WTC11 (cell line): ENCODE measurements around the gene TMPRSS2. TPM values are rescaled to one million over a fixed set of nuclear protein-coding genes. Genes with fewer than 3 reads are reported as not detected.
A peak's percentile ranks its signal among the peaks of the same experiment; 100 is the strongest.

ENCODE experiments used
- ATAC-seq: fragments of 200-7000 bp; cut with Tn5 transposase; 2 replicates; pipeline ENCODE4 v1.10.0; 2021; ENCODE audit warnings: mild to moderate bottlenecking, moderate library complexity
- CTCF ChIA-PET: fragments of 300-600 bp; sonication (Branson Sonifier 250); formaldehyde crosslinking; loops from one replicate; lab custom pipeline; 2021; ENCODE audit warnings: antibody characterized with exemption; lab: Charles Lee
- POLR2A ChIA-PET: fragments of 350-600 bp; sonication (Branson Sonifier 250); formaldehyde crosslinking; loops from one replicate; lab custom pipeline; 2021; ENCODE audit warnings: antibody characterized with exemption; lab: Charles Lee
- DNase-seq: peaks from one replicate; pipeline ENCODE4 v3.0.0; 2021; ENCODE audit warnings: low spot score
- H3K27ac Mint-ChIP-seq: 2 replicates; pipeline ENCODE4 v1.8.0; 2021; ENCODE audit warnings: mixed read lengths
- H3K27me3 Mint-ChIP-seq: 2 replicates; pipeline ENCODE4 v1.8.0; 2021; ENCODE audit warnings: low read depth, mild to moderate bottlenecking, moderate library complexity, mixed read lengths
- H3K36me3 Mint-ChIP-seq: 2 replicates; pipeline ENCODE4 v1.8.0; 2021; ENCODE audit warnings: mixed read lengths
- H3K4me1 Mint-ChIP-seq: 2 replicates; pipeline ENCODE4 v1.8.0; 2022; ENCODE audit warnings: mixed read lengths
- H3K4me3 Mint-ChIP-seq: 2 replicates; pipeline ENCODE4 v1.8.0; 2021; ENCODE audit warnings: mild to moderate bottlenecking, moderate library complexity, mixed read lengths
- H3K9me3 Mint-ChIP-seq: 2 replicates; pipeline ENCODE4 v1.8.0; 2021; ENCODE audit warnings: mixed read lengths
- FOXK1 ChIP-seq: sonication (generic); formaldehyde crosslinking; IDR thresholded peaks from 2 replicates; pipeline ENCODE4 v1.8.0; 2022; ENCODE audit warnings: mild to moderate bottlenecking, moderate library complexity, missing genetic modification reagents
- NFYB ChIP-seq: sonication (generic); formaldehyde crosslinking; conservative IDR thresholded peaks from 2 replicates; pipeline ENCODE4 v1.8.0; 2022; ENCODE audit warnings: low read depth, missing genetic modification reagents
- SMAD4 ChIP-seq: sonication (generic); formaldehyde crosslinking; IDR thresholded peaks from 2 replicates; pipeline ENCODE4 v1.8.0; 2022; ENCODE audit warnings: mild to moderate bottlenecking, missing genetic modification reagents
- SP1 ChIP-seq: sonication (generic); formaldehyde crosslinking; conservative IDR thresholded peaks from 2 replicates; pipeline ENCODE4 v1.8.1; 2022; ENCODE audit warnings: missing genetic modification reagents
- ZNF121 ChIP-seq: sonication (generic); formaldehyde crosslinking; IDR thresholded peaks from 2 replicates; pipeline ENCODE4 v1.8.0; 2023; ENCODE audit warnings: missing genetic modification reagents
- ZNF219 ChIP-seq: sonication (generic); formaldehyde crosslinking; IDR thresholded peaks from 2 replicates; pipeline ENCODE4 v1.8.0; 2023; ENCODE audit warnings: missing genetic modification reagents, mild to moderate bottlenecking, borderline replicate concordance
- ZNF232 ChIP-seq: sonication (generic); formaldehyde crosslinking; IDR thresholded peaks from 2 replicates; pipeline ENCODE4 v1.8.0; 2022; ENCODE audit warnings: mild to moderate bottlenecking, missing genetic modification reagents
- total RNA-seq: library from RNA; stranded (reverse); gene quantifications from 3 replicates; pipeline ENCODE4 v1.2.3, GENCODE V29; 2021
- TF ChIP-seq, protein P1 (sequence below): sonication (generic); formaldehyde crosslinking; IDR thresholded peaks from 2 replicates; pipeline ENCODE4 v1.8.1; 2023; ENCODE audit warnings: mild to moderate bottlenecking, missing genetic modification reagents
- TF ChIP-seq, protein P2 (sequence below): sonication (generic); formaldehyde crosslinking; IDR thresholded peaks from 2 replicates; pipeline ENCODE4 v1.8.0; 2022; ENCODE audit warnings: mild to moderate bottlenecking, missing genetic modification reagents
- TF ChIP-seq, protein P3 (sequence below): fragments of 250-450 bp; sonication (Bioruptor Pico); IDR thresholded peaks from 2 replicates; pipeline ENCODE4 v1.8.0; 2021; ENCODE audit warnings: mild to moderate bottlenecking
- TF ChIP-seq, protein P4 (sequence below): sonication (generic); formaldehyde crosslinking; IDR thresholded peaks from 2 replicates; pipeline ENCODE4 v1.8.0; 2023; ENCODE audit warnings: missing genetic modification reagents, mild to moderate bottlenecking, borderline replicate concordance
- TF ChIP-seq, protein P5 (sequence below): sonication (generic); formaldehyde crosslinking; IDR thresholded peaks from 2 replicates; pipeline ENCODE4 v1.8.1; 2022; ENCODE audit warnings: low read depth, missing genetic modification reagents, borderline replicate concordance
- TF ChIP-seq, protein P6 (sequence below): sonication (generic); formaldehyde crosslinking; IDR thresholded peaks from 2 replicates; pipeline ENCODE4 v1.8.0; 2022; ENCODE audit warnings: mild to moderate bottlenecking, missing genetic modification reagents

Gene TMPRSS2
- total RNA-seq, 1 experiment from 2014 or later: 8.5 TPM

DNA sequence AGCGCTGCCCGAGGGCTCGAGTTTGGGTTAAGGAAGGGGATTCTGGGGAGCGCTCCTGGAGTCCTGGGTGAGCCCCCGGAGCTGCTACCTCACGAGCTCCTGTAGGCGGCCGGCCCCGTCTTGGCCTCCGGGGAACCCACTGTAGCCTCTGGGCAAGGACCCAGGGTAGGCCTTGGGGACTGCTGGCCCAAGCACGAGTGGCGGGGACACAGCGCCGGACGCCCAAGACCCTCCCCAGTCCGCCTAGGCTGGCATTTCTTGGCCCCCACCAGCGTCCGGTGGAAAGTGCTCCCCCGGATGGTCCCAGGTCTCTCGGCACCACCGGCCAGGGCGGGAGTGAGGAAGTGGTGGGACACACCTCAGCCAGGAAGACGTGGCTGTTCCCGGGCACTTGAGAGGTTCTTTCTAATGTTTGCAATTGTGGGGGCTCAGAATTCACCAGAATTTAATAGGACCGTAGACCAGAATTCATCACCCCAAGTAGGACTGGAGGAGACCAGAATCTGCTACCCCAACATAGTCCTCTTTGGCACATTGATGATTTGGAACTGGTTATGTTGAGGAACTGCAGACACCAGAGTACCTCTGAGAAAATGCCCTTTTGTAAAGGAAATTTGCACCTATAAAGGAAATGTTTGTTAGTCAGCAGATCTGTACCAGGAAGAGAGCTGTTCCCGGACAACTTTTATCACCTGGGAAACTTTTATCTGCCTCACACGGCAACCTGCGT, 622 bp upstream of the TMPRSS2 start:
- H3K4me1 Mint-ChIP-seq: peaks cover 23% of the 10 kb centered on the region
- no peak overlapping the region for H3K27ac Mint-ChIP-seq
- no peaks in the 10 kb centered on the region for H3K36me3 Mint-ChIP-seq
- H3K9me3 Mint-ChIP-seq: no peaks in the 10 kb centered on the region
- POLR2A ChIA-PET: no interaction called here
- TF ChIP-seq, protein P1, sequence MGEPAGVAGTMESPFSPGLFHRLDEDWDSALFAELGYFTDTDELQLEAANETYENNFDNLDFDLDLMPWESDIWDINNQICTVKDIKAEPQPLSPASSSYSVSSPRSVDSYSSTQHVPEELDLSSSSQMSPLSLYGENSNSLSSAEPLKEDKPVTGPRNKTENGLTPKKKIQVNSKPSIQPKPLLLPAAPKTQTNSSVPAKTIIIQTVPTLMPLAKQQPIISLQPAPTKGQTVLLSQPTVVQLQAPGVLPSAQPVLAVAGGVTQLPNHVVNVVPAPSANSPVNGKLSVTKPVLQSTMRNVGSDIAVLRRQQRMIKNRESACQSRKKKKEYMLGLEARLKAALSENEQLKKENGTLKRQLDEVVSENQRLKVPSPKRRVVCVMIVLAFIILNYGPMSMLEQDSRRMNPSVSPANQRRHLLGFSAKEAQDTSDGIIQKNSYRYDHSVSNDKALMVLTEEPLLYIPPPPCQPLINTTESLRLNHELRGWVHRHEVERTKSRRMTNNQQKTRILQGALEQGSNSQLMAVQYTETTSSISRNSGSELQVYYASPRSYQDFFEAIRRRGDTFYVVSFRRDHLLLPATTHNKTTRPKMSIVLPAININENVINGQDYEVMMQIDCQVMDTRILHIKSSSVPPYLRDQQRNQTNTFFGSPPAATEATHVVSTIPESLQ (CRISPR knock-in tag): no peak
- TF ChIP-seq, protein P2, sequence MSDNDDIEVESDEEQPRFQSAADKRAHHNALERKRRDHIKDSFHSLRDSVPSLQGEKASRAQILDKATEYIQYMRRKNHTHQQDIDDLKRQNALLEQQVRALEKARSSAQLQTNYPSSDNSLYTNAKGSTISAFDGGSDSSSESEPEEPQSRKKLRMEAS (CRISPR knock-in tag): 0 out of 2 replicates have a peak, but pooled peaks have one; percentile 37
- TF ChIP-seq ZNF219 (no peak), NFYB (CRISPR knock-in tag) (no peak), SMAD4 (CRISPR knock-in tag) (no peak), ZNF121 (CRISPR knock-in tag) (0 out of 2 replicates have a peak, but pooled peaks have one; percentile 43), ZNF232 (CRISPR knock-in tag) (no peak), FOXK1 (CRISPR knock-in tag) (0 out of 2 replicates have a peak, but pooled peaks have one; percentile 6)
- TF ChIP-seq, protein P3, sequence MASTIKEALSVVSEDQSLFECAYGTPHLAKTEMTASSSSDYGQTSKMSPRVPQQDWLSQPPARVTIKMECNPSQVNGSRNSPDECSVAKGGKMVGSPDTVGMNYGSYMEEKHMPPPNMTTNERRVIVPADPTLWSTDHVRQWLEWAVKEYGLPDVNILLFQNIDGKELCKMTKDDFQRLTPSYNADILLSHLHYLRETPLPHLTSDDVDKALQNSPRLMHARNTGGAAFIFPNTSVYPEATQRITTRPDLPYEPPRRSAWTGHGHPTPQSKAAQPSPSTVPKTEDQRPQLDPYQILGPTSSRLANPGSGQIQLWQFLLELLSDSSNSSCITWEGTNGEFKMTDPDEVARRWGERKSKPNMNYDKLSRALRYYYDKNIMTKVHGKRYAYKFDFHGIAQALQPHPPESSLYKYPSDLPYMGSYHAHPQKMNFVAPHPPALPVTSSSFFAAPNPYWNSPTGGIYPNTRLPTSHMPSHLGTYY (CRISPR knock-in tag): no peak
- TF ChIP-seq, protein P4, sequence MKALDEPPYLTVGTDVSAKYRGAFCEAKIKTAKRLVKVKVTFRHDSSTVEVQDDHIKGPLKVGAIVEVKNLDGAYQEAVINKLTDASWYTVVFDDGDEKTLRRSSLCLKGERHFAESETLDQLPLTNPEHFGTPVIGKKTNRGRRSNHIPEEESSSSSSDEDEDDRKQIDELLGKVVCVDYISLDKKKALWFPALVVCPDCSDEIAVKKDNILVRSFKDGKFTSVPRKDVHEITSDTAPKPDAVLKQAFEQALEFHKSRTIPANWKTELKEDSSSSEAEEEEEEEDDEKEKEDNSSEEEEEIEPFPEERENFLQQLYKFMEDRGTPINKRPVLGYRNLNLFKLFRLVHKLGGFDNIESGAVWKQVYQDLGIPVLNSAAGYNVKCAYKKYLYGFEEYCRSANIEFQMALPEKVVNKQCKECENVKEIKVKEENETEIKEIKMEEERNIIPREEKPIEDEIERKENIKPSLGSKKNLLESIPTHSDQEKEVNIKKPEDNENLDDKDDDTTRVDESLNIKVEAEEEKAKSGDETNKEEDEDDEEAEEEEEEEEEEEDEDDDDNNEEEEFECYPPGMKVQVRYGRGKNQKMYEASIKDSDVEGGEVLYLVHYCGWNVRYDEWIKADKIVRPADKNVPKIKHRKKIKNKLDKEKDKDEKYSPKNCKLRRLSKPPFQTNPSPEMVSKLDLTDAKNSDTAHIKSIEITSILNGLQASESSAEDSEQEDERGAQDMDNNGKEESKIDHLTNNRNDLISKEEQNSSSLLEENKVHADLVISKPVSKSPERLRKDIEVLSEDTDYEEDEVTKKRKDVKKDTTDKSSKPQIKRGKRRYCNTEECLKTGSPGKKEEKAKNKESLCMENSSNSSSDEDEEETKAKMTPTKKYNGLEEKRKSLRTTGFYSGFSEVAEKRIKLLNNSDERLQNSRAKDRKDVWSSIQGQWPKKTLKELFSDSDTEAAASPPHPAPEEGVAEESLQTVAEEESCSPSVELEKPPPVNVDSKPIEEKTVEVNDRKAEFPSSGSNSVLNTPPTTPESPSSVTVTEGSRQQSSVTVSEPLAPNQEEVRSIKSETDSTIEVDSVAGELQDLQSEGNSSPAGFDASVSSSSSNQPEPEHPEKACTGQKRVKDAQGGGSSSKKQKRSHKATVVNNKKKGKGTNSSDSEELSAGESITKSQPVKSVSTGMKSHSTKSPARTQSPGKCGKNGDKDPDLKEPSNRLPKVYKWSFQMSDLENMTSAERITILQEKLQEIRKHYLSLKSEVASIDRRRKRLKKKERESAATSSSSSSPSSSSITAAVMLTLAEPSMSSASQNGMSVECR (CRISPR knock-in tag): no peak
- TF ChIP-seq, protein P5, sequence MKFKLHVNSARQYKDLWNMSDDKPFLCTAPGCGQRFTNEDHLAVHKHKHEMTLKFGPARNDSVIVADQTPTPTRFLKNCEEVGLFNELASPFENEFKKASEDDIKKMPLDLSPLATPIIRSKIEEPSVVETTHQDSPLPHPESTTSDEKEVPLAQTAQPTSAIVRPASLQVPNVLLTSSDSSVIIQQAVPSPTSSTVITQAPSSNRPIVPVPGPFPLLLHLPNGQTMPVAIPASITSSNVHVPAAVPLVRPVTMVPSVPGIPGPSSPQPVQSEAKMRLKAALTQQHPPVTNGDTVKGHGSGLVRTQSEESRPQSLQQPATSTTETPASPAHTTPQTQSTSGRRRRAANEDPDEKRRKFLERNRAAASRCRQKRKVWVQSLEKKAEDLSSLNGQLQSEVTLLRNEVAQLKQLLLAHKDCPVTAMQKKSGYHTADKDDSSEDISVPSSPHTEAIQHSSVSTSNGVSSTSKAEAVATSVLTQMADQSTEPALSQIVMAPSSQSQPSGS (CRISPR knock-in tag): no peak
- peak overlapping the region; percentile 70 for H3K4me3 Mint-ChIP-seq
- CTCF ChIA-PET: interaction anchor here (0.8 to 1.1 kb wide), 4 partner anchors 53 to 308 kb away, joined by 3 to 6 read pairs (median 4); no protein-coding TSS in a partner anchor
- peaks cover 35% of the 10 kb centered on the region for H3K27me3 Mint-ChIP-seq
- DNase-seq: no peak
- ATAC-seq: peak; percentile 27

DNA sequence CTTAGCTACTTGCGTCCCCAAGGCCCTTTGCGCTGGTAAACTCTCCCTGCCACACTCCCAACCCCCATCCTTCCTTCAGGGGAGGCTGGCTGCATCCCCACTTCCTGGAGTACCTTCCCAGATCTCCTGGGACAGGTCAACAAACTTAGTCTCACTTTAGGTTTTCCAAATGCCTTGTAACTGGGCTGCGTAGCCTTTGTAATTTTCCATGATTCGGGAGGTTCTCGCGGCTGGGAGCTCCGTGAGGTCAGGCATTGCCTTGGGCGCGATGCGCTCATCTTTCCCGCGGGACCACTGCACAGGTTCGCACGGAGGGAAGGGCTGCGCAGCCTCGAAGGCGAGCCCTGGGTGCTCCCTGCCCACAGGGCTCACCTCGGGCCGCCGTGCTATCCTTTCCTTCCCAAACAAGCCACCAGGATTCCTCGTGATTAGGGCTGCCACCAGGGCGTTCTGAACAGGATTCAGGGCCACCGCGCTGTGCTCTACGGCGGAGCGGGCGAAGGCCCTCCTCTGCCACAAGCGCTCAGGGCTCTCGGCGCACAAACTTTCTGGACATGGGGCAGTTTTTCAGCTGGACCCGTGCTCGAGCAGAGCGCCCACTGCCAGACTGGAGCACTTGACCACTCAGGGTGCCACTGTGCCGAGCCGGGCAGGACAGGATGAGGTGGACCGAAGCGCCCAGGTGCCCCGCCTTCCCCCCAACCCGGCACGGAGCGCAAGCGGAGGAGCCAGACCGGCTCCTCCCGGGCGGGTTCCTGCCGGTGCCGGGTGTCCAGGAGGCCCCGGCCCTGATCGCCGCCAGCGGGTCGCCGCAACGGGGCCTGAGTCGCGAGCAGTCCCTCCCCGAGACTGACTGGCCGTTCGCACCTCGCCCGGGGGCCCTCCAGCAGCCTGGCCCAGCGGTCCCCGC, 1.1 kb downstream of the TMPRSS2 start:
- peak; percentile 24 for ATAC-seq
- H3K27me3 Mint-ChIP-seq: peaks cover 35% of the 10 kb centered on the region
- H3K36me3 Mint-ChIP-seq: no peaks in the 10 kb centered on the region
- POLR2A ChIA-PET: no interaction called here
- peaks cover 23% of the 10 kb centered on the region for H3K4me1 Mint-ChIP-seq
- peak; percentile 37 for DNase-seq
- TF ChIP-seq SP1 (CRISPR knock-in tag): peak; percentile 24; the same call in 1 of the 2 replicates
- TF ChIP-seq, protein P6, sequence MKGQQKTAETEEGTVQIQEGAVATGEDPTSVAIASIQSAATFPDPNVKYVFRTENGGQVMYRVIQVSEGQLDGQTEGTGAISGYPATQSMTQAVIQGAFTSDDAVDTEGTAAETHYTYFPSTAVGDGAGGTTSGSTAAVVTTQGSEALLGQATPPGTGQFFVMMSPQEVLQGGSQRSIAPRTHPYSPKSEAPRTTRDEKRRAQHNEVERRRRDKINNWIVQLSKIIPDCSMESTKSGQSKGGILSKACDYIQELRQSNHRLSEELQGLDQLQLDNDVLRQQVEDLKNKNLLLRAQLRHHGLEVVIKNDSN (CRISPR knock-in tag): no peak
- CTCF ChIA-PET: interaction anchor here (1.0 to 1.6 kb wide), 5 partner anchors 46 to 224 kb away, joined by 3 to 4 read pairs (median 3); no protein-coding TSS in a partner anchor
- peak overlapping the region; percentile 80 for H3K4me3 Mint-ChIP-seq
- H3K27ac Mint-ChIP-seq: no peak overlapping the region
- H3K9me3 Mint-ChIP-seq: no peaks in the 10 kb centered on the region
